ENCODE measurements around the gene CDHR5.

CDHR5 gene

GRCh38 chr11:643849-644738 lies 19.3 kb upstream of the CDHR5 start:
- DNase-seq, result no peak

DNA sequence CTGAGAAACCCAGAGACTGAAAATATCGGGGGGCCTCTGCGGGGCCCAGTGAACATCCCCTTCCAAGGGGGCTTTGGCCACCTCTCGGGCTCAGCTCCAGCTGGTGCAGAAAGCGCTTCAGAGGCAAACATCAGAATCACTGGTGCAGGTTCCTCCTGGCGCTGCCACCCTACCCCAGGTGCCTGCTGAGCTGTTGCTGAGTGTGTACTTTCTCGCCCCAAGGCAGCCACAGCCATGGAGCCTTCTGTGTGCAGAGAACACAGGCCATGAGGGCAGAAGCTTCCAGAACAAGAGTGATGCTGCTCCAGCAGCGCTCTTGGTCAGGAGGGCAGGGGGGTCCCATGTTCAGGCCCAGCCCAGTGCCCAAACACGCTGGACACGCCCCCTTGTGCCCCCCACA lies 18.6 kb upstream of the CDHR5 start:
- no peak for DNase-seq

GRCh38 chr11:641806-642370 lies 17.1 kb upstream of the CDHR5 start:
- no peak for DNase-seq

GRCh38 chr11:640021-640706 lies 15.4 kb upstream of the CDHR5 start:
- no peak for DNase-seq

DNA sequence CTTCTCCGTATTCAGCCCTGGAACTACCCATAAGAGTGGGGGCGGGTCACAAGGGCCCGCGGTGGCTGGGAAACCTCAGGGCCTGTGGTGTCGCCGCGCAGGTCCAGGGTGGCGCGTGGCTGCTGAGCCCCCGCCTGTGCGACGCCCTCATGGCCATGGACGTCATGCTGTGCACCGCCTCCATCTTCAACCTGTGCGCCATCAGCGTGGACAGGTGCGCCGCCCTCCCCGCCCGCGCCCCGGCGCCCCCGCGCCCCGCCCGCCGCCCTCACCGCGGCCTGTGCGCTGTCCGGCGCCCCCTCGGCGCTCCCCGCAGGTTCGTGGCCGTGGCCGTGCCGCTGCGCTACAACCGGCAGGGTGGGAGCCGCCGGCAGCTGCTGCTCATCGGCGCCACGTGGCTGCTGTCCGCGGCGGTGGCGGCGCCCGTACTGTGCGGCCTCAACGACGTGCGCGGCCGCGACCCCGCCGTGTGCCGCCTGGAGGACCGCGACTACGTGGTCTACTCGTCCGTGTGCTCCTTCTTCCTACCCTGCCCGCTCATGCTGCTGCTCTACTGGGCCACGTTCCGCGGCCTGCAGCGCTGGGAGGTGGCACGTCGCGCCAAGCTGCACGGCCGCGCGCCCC lies 14.7 kb upstream of the CDHR5 start:
- no peak for DNase-seq

DNA sequence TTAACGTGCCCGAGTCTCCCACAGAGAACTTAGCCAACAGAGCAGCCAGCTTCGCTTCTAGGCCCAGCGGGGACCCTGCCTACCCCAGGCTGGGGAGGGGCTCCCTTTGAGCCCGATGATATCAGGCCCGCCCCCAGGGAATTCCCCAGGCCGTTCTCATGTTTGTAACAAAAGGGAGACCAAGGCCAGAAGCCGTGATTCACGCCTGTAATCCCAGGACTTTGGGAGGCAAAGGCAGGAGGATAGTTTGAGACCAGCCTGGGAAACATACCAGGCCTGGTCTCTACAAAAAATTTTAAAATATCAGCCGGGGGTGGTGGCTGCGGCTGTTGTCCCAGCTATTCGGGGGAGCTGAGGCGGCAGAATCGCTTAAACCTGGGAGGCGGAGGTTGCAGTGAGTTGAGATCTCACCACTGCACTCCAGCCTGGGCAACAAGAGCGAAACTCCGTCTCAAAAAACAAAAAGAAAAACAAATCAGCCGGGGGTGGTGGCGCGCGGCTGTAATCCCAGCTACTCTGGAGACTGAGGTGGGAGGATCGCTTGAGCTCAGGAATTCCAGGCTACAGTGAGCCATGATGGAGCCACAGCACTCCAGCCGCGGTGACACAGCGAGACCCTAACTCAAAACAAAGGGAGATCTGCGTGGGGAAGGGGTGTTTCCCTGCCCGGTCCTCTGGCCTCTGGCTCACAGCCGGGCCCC lies 14.0 kb upstream of the CDHR5 start:
- DNase-seq, result no peak

DNA sequence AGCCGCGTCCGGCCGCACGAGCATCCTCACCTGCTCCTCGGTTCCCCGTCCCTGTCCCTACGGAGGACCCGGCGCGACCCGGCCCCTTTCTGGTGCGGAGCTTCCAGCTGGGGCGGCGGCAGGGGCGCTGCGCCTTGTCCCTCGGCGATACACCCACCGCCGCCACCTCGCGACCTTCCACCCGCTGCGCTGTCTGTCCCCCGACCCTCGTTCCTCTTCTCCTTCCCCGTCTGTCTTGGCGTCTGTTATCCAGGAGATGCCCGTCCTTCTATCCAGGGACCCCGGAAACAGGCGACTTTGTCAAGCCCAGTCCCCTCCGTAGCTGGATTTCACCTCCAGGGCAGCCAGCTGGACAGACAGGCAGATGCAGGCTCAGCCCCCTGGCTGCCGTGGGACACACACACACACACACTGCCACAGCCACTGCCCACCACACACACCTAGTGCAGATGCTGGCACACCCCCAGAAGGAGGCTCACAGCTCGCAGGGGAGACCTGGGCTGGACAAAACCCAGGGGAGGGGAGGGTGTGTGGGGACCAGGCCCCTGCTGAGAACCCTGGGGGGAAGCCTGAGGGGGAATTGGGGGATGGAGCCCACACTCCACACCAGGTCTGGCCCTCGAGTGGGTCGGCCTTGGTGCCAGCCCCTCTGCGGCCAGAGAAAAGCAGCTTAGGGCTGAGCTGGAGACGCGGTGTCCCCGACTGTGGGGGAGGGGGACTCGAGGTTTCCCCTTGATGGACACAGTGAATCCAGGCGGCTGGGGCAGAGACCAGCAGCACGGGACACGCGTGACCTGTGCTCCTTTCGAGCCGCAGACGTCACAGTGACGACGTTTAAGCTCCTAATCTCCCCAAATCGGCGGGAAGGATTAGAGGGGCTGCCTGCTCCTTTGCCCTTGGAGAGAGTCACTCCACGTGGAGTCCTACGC lies 13.1 kb upstream of the CDHR5 start:
- no peak for DNase-seq

DNA sequence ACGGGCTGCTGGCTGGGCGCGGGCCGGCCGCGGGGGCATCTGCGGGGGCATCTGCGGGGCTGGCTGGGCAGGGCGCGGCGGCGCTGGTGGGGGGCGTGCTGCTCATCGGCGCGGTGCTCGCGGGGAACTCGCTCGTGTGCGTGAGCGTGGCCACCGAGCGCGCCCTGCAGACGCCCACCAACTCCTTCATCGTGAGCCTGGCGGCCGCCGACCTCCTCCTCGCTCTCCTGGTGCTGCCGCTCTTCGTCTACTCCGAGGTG lies 12.5 kb upstream of the CDHR5 start:
- no peak for DNase-seq

GRCh38 chr11:636511-637332 lies 12.0 kb upstream of the CDHR5 start, which contains the start of gene DRD4:
Gene DRD4, plus strand, starts transcription at chr11:637269. Its CDS starts 36 bp downstream, at chr11:637305.
- no peak for DNase-seq

- no peak for DNase-seq
These were observed 11.3 kb upstream of the CDHR5 start for GRCh38 chr11:635945-636510.

DNA sequence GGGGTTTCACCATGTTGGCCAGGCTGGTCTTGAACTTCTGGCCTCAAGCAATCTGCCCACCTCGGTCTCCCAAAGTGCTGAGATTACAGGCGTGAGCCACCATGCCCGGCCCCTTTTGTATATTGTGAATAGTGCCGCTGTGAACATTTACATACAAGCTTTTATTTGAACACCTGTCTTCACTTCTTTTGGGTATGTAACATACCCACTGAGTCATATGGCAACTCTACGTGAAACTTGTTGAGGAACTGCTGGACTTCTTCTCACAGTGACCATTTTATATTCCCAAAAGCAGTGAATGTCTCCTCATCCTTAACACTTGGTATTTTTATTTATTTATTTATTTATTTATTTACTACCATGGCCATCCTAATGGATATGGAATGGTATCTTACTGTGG lies 6.1 kb upstream of the CDHR5 start:
- no peak for DNase-seq

DNA sequence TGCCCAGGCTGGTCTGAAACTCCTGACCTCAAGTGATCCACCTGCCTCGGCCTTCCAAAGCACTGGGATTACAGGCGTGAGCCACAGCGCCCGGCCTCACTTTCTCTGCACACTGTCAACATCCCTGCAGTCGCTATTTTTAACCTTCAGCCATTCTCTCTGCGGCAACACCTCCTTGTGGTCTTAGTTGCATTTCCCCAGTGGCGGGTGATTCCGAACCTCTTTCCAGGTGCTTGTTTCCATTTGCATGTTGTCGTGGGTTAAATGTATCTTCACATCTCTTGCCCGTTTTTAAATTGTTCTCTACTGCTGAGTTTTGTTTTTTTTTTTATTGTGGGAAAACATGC lies 4.5 kb upstream of the CDHR5 start:
- peak in 1 of 5 donors; percentile 2 for DNase-seq

DNA sequence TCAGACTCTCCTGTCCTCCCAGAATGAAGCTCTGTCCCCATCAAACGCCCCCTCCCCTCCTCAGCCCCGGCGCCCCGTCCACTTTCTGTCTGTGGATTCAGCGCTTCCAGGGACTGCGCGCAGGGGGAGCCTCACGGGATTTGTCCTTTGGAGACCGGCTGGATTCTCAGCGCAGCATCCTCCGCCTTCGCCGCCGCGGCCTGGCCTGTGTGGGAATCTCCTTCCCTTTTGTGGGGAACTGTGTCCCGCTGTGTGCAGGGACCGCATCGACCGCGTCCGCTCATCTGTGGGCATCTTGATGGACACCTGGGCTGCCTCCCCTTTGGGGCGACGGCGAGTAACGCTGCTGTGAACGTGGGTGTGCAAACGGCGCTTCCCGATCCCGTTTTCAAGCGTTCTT lies 3.3 kb upstream of the CDHR5 start:
- DNase-seq, result peak in 1 of 5 donors; percentile 13

GRCh38 chr11:627308-627576 lies 2.5 kb upstream of the CDHR5 start:
- no peak for DNase-seq

DNA sequence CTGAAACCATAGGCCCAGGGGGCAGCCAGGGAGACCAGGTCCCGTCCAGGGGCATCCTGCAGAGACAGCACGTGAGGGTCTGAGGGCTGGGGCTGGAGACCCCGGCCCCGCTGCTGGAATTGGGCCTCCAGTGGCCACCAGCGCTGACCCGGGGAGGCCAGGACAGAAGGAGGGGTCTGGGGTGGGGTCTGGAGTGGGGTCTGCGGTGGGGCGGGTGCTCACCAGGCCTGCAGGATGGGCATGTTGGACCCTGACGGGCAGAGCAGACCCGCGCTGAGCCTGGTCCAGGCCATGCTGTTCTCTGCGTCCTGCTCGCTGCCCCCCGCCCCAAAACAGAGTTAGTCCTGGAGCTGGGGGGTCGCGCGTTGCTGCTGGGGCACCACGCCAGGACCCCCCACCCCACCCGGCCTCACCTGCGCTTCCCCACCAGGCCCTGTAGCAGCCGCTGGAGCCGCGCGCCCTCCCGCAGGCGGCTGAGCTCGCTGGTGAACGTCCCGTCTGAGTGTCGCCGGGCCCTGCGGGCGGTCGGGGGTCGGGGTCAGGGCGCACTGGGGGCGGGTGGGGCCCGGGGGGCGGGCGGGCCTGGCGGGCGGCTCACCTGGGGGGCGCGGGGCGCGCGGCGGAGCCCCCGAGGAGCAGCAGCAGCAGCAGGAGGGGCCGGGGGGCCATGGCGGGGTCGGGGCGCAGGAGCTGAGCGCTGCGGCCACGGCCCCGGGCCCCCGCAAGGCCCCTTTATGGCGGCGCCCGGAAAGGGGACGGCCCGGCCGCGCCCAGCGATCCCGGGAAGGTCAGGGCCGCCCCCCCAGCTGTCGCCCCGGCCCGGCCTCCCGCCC lies 1.9 kb upstream of the CDHR5 start, which contains the start of gene SCT:
TSS of gene SCT (minus strand) at position 707 of the 833 bp plus-strand sequence. CDS start at position 669, 38 bp downstream.
- peak in 2 of 5 donors; percentile 1 to 12 for DNase-seq

DNA sequence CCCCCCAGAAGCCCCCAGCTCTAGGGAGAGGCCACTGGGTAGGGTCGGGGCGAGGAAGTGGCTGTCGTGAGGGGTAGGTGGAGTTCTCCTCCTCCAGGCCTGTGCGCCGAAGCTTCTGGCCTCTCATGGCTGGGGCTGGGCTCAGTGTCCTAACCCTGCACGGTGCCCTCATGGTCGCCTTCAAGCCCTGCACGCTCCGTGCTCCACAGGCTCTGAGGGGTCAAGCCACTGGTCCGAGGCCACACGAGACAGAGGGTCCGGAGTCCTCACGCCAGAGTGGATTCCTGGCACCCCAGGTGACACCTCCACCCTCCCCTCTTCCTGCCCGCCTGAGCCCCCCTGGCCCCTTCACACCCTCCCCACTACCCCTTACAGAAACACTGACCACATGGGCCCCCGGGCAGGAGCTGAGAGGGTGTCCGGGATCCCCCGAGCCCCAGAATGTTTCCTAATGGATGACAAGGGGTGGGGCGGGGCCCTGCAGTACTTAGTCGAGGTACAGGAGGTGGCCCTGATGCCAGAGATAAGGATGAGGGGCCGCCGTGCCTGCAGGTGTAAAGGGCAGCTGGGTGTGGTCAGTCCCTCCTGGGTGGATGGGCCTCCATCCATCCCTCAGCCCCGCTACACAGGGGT lies 997 bp upstream of the CDHR5 start:
- DNase-seq, result peak in 2 of 5 donors; percentile 1 to 14

GRCh38 chr11:623999-624704 lies 603 bp downstream of the CDHR5 start:
- DNase-seq, result peak in 1 of 5 donors; percentile 1

DNA sequence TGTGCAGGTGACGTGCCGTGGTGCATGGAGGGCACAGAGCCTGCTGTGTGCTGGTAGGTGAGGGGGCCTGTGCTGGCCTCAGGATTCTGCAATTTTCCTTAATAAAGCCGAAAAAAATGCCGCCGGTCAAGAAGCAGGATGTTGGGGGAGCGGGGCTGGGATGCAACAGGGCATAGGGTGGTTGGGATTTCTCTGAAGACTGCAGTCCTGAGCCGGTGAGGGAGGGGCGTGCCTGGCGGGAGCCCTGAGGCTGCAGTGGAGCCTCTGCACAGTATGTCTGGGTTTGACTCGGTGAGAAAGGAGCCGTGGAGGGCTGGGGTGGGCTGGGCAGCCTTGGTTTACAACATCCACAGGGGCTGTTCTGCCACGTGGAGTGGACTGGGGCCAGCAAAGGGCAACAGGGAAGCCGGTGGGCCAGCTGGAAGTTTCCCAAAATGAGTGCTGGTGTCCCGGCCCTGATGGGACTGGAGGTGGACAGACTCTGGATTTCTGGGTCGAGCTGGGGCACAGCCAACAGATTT lies 1.3 kb downstream of the CDHR5 start:
- no peak for DNase-seq

Data from T-helper 1 cell (primary cell).